Liver (tissue), 9 donors: ENCODE results near the gene ASPA. TPM values are rescaled to one million over a fixed set of nuclear protein-coding genes. Genes with fewer than 3 reads are reported as not detected.

ENCODE experiments used
- DNase-seq: peaks from one replicate; pipeline ENCODE4 v3.0.0-alpha.2; 2017; ENCODE audit warnings: low spot score
- H3K27ac ChIP-seq, 2 donors: one replicate each; pipeline ENCODE4 v1.7.0; 2013; ENCODE audit warnings: inconsistent platforms in 2 of 2, low read length in 2 of 2, control low read depth in 1 of 2, low read depth in 1 of 2, mild to moderate bottlenecking in 1 of 2
- H3K27me3 ChIP-seq, 4 donors: one replicate each; pipeline versions ENCODE4 v1.6.1 to v1.7.0; 2013; ENCODE audit warnings: low read length in 3 of 4, inconsistent platforms in 1 of 4, mild to moderate bottlenecking in 1 of 4, moderate library complexity in 1 of 4; ENCODE audit not compliant: control insufficient read depth in 4 of 4, insufficient read depth in 4 of 4
- H3K36me3 ChIP-seq, 4 donors: one replicate each; pipeline versions ENCODE4 v1.6.1 to v1.7.0; 2013; ENCODE audit warnings: low read length in 3 of 4, mild to moderate bottlenecking in 3 of 4, low read depth in 1 of 4, moderate library complexity in 1 of 4; ENCODE audit not compliant: control insufficient read depth in 4 of 4, insufficient read depth in 3 of 4
- H3K4me1 ChIP-seq, 4 donors: one replicate each; pipeline versions ENCODE4 v1.6.1 to v1.7.0; 2013; ENCODE audit warnings: low read length in 3 of 4, mild to moderate bottlenecking in 3 of 4, moderate library complexity in 1 of 4; ENCODE audit not compliant: control insufficient read depth in 4 of 4, insufficient read depth in 4 of 4
- H3K4me3 ChIP-seq, 3 donors: one replicate each; pipeline versions ENCODE4 v1.6.1 to v1.7.0; 2013; ENCODE audit warnings: low read length in 3 of 3, control low read depth in 1 of 3, low read depth in 1 of 3, mild to moderate bottlenecking in 1 of 3
- H3K9ac ChIP-seq, 2 donors: one replicate each; pipeline ENCODE4 v1.7.0; 2013; ENCODE audit warnings: low read length in 2 of 2, mild to moderate bottlenecking in 2 of 2, moderate library complexity in 2 of 2, control low read depth in 1 of 2, low read depth in 1 of 2
- H3K9me3 ChIP-seq, 4 donors: one replicate each; pipeline versions ENCODE4 v1.6.1 to v1.7.0; 2013; ENCODE audit warnings: low read length in 3 of 4; ENCODE audit not compliant: control insufficient read depth in 4 of 4
- EGR1 ChIP-seq, 2 donors: IDR thresholded peaks; 2 replicates each; pipeline ENCODE4 v1.6.1; 2016 to 2018; ENCODE audit warnings: antibody characterized with exemption in 2 of 2, low read depth in 2 of 2
- FOXA1 ChIP-seq: IDR thresholded peaks from 2 replicates; pipeline ENCODE4 v1.6.1; 2016; ENCODE audit warnings: antibody characterized with exemption
- GABPA ChIP-seq, 2 donors: IDR thresholded peaks in 1 of 2; conservative IDR thresholded peaks in 1 of 2; 2 replicates each; pipeline ENCODE4 v1.6.1; 2016; ENCODE audit warnings: antibody characterized with exemption in 2 of 2, mild to moderate bottlenecking in 1 of 2, moderate library complexity in 1 of 2
- HNF4A ChIP-seq, 2 donors: conservative IDR thresholded peaks; 2 replicates each; pipeline ENCODE4 v1.6.1; 2016; ENCODE audit warnings: antibody characterized with exemption in 2 of 2, mild to moderate bottlenecking in 2 of 2
- JUND ChIP-seq, 2 donors: IDR thresholded peaks; 2 replicates each; pipeline ENCODE4 v1.6.1; 2016; ENCODE audit warnings: antibody characterized with exemption in 2 of 2
- NR2F2 ChIP-seq: IDR thresholded peaks from 2 replicates; pipeline ENCODE4 v1.6.1; 2016; ENCODE audit warnings: antibody characterized with exemption
- RAD21 ChIP-seq, 2 donors: IDR thresholded peaks; 2 replicates each; pipeline ENCODE4 v1.6.1; 2016; ENCODE audit warnings: antibody characterized with exemption in 2 of 2, mild to moderate bottlenecking in 2 of 2
- RXRA ChIP-seq, 2 donors: IDR thresholded peaks; 2 replicates each; pipeline ENCODE4 v1.6.1; 2017 to 2018; ENCODE audit warnings: antibody characterized with exemption in 2 of 2, mild to moderate bottlenecking in 1 of 2
- SP1 ChIP-seq: IDR thresholded peaks from 2 replicates; pipeline ENCODE4 v1.6.1; 2018; ENCODE audit warnings: antibody characterized with exemption, mild to moderate bottlenecking
- TAF1 ChIP-seq: conservative IDR thresholded peaks from 2 replicates; pipeline ENCODE4 v1.6.1; 2016; ENCODE audit warnings: antibody characterized with exemption, mild to moderate bottlenecking
- YY1 ChIP-seq: IDR thresholded peaks from 2 replicates; pipeline ENCODE4 v1.6.1; 2016; ENCODE audit warnings: antibody characterized with exemption, mild to moderate bottlenecking
- WGBS: extraction: QIAGEN DNeasy Blood & Tissue Kit; methylation state at CpG from one replicate; pipeline ENCODE4 v1.1.7; 2013; 5-methylcytosine and 5-hydroxymethylcytosine counted together
- polyA plus RNA-seq, 2 donors: library from polyadenylated mRNA; stranded (reverse) in 1 of 2; unstranded in 1 of 2; fragments of 200-250 nt in 1 of 2; fragments of >200 nt in 1 of 2; fragmentation: Nextera tagmentation in 1 of 2; extraction: Ambion mirVana in 1 of 2; gene quantifications; one replicate each; pipeline versions ENCODE4 v1.2.1 to v1.2.3, GENCODE V29; 2013 to 2015
- total RNA-seq, 2 donors: library from RNA; depleted of rRNA; stranded (reverse); fragments of >200 nt; gene quantifications; one replicate each; pipeline ENCODE4 v1.2.3, GENCODE V29; 2014
- TF ChIP-seq, protein P1 (sequence below): IDR thresholded peaks from 2 replicates; pipeline ENCODE4 v1.6.1; 2016; ENCODE audit warnings: antibody characterized with exemption
- TF ChIP-seq, protein P2 (sequence below): fragments of 150-350 bp; IDR thresholded peaks from 2 replicates; pipeline ENCODE4 v1.5.1; 2017; ENCODE audit warnings: improper control_type of control experiment, low read depth, low read length; ENCODE audit not compliant: missing input control
- TF ChIP-seq, protein P3 (sequence below): IDR thresholded peaks from 2 replicates; pipeline ENCODE4 v1.6.1; 2016; ENCODE audit warnings: antibody characterized with exemption, mild to moderate bottlenecking
- TF ChIP-seq, protein P4 (sequence below): IDR thresholded peaks from 2 replicates; pipeline ENCODE4 v1.6.1; 2016; ENCODE audit warnings: antibody characterized with exemption
- donor health status: healthy.
- donor health status: healthy.
- donor health status: healthy.
- donor health status: healthy.
- donor health status: healthy.

Gene ASPA
- total and polyA plus RNA-seq, 4 donors: 0.89 to 4.7 (median 1.9) TPM

DNA sequence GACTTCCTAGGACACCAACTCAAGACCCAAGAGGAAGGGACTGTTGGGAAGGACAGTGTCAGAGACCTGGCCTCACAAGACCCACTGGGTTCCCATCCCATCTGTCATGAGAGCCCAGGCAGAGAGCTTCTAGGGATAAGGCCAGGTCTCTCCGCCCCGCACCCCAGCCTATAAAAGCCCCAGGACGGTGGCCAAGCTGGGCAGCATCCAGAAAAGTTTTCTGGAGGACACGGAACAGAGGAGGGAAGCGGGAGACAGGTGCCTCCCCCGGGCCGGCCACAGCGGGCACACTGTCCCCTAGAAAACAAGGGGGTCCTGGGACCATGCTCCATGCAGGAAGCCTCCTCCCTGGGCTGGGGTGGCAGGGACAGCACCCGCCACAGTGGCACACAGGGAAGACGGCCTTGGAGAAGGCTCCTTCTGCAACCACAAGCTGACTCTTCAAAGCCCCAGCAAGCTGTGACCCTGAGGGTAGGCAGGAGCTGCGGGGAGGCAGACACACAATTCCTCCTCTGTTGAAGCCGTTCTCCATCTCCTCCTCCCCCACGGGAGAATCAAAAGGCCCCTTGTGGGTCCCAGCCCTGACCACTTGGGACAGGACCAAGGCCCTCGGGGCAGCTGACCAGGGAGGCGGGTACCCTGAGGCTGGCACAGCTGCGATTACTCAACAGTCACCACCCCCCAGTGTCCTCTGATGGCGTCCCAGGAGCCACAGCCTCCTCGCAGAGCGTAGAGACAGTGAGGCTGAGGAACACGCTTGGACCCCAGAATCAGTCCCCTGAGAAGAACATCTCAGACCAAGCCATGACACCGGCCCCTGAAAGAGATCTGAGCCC lies 55.7 kb downstream of the ASPA start:
- Histone ChIP-seq H3K4me1 (peaks cover 0 to 2% (median 0%) of the 10 kb centered on the region in 4 donors), H3K9me3 (no peaks in the 10 kb centered on the region), H3K9ac (no peak overlapping the region), H3K36me3 (no peaks in the 10 kb centered on the region), H3K27ac (no peak overlapping the region), H3K27me3 (no peaks in the 10 kb centered on the region), H3K4me3 (no peak overlapping the region)
- TF ChIP-seq TAF1 (no peak), NR2F2 (no peak), RAD21 (IDR thresholded peaks at IDR 0.05) (no peak), YY1 (no peak)
- TF ChIP-seq, protein P1, sequence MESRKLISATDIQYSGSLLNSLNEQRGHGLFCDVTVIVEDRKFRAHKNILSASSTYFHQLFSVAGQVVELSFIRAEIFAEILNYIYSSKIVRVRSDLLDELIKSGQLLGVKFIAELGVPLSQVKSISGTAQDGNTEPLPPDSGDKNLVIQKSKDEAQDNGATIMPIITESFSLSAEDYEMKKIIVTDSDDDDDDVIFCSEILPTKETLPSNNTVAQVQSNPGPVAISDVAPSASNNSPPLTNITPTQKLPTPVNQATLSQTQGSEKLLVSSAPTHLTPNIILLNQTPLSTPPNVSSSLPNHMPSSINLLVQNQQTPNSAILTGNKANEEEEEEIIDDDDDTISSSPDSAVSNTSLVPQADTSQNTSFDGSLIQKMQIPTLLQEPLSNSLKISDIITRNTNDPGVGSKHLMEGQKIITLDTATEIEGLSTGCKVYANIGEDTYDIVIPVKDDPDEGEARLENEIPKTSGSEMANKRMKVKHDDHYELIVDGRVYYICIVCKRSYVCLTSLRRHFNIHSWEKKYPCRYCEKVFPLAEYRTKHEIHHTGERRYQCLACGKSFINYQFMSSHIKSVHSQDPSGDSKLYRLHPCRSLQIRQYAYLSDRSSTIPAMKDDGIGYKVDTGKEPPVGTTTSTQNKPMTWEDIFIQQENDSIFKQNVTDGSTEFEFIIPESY: no peak
- TF ChIP-seq, protein P2, sequence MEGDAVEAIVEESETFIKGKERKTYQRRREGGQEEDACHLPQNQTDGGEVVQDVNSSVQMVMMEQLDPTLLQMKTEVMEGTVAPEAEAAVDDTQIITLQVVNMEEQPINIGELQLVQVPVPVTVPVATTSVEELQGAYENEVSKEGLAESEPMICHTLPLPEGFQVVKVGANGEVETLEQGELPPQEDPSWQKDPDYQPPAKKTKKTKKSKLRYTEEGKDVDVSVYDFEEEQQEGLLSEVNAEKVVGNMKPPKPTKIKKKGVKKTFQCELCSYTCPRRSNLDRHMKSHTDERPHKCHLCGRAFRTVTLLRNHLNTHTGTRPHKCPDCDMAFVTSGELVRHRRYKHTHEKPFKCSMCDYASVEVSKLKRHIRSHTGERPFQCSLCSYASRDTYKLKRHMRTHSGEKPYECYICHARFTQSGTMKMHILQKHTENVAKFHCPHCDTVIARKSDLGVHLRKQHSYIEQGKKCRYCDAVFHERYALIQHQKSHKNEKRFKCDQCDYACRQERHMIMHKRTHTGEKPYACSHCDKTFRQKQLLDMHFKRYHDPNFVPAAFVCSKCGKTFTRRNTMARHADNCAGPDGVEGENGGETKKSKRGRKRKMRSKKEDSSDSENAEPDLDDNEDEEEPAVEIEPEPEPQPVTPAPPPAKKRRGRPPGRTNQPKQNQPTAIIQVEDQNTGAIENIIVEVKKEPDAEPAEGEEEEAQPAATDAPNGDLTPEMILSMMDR: no peak
- TF ChIP-seq, protein P3, sequence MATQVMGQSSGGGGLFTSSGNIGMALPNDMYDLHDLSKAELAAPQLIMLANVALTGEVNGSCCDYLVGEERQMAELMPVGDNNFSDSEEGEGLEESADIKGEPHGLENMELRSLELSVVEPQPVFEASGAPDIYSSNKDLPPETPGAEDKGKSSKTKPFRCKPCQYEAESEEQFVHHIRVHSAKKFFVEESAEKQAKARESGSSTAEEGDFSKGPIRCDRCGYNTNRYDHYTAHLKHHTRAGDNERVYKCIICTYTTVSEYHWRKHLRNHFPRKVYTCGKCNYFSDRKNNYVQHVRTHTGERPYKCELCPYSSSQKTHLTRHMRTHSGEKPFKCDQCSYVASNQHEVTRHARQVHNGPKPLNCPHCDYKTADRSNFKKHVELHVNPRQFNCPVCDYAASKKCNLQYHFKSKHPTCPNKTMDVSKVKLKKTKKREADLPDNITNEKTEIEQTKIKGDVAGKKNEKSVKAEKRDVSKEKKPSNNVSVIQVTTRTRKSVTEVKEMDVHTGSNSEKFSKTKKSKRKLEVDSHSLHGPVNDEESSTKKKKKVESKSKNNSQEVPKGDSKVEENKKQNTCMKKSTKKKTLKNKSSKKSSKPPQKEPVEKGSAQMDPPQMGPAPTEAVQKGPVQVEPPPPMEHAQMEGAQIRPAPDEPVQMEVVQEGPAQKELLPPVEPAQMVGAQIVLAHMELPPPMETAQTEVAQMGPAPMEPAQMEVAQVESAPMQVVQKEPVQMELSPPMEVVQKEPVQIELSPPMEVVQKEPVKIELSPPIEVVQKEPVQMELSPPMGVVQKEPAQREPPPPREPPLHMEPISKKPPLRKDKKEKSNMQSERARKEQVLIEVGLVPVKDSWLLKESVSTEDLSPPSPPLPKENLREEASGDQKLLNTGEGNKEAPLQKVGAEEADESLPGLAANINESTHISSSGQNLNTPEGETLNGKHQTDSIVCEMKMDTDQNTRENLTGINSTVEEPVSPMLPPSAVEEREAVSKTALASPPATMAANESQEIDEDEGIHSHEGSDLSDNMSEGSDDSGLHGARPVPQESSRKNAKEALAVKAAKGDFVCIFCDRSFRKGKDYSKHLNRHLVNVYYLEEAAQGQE: no peak
- TF ChIP-seq, protein P4, sequence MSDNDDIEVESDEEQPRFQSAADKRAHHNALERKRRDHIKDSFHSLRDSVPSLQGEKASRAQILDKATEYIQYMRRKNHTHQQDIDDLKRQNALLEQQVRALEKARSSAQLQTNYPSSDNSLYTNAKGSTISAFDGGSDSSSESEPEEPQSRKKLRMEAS: no peak
- no peak for DNase-seq
- WGBS: 85% methylated on average over 21 of the region's 21 CpGs

DNA sequence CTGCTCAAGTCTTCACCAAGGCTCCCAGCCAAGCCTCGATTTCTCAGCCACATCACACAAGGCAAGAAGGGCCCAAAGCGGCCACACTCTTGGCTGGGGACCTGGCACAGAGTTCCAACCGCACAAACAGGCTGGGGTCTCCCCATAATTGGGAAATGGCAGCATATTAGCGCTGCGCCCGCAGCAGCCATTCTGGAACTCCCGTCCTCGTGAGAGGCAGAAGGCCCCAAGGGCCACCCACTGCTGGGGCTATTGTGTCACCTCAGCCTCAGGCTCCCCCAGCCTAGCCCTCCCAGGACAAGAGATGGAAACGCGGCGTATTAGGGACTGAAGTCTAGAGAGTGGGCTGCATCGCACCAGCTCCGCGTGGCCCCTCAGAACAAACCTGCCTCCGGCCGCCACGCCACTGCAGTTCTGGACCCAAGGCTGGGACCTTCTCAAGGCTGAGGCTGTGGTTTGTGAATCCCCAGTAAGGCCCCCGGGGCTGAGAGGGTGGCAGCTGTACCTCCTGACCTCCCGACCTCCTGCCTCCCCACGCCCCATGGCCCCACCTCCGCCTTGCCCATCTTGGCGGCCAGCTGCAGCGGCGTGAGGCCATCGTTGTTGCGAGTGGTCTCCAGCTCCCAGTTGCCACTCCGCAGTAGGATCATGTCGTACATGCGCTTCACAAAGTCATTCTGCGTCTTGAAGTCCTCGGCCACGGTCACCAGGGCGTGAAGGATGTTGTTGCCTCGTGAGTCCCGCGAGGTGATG lies 56.5 kb downstream of the ASPA start:
- no peaks in the 10 kb centered on the region for H3K36me3 ChIP-seq
- H3K4me3 ChIP-seq: no peak overlapping the region
- WGBS: 90% methylated on average over 36 of the region's 36 CpGs
- no peaks in the 10 kb centered on the region for H3K27me3 ChIP-seq
- H3K9me3 ChIP-seq: no peaks in the 10 kb centered on the region
- peaks cover 0 to 2% (median 0%) of the 10 kb centered on the region in 4 donors for H3K4me1 ChIP-seq
- H3K27ac ChIP-seq: no peak overlapping the region
- no peak for DNase-seq
- no peak overlapping the region for H3K9ac ChIP-seq
- TF ChIP-seq TAF1 (no peak), EGR1 (IDR thresholded peaks at IDR 0.05; ENCODE audit: low read depth in 2 of 2) (no peak), GABPA (IDR thresholded peaks at IDR 0.05 in 1 of 2, conservative IDR thresholded peaks at IDR 0.05 in 1 of 2) (no peak), HNF4A (conservative IDR thresholded peaks at IDR 0.05) (no peak), FOXA1 (no peak), JUND (IDR thresholded peaks at IDR 0.05) (no peak), RXRA (IDR thresholded peaks at IDR 0.05) (no peak), SP1 (no peak)
- TF ChIP-seq, protein P4: no peak
- TF ChIP-seq, protein P1: no peak
- TF ChIP-seq, protein P3: no peak
